Activated CD8-positive, alpha-beta T cell treated with anti-CD3 and anti-CD28 coated beads for 36 hours (primary cell): ENCODE results near the gene RPL41. TPM values are rescaled to one million over a fixed set of nuclear protein-coding genes. Genes with fewer than 3 reads are reported as not detected.
A peak's percentile ranks its signal among the peaks of the same experiment; 100 is the strongest.

Source experiments
- ATAC-seq: fragments of 200-7000 bp; cut with Tn5 transposase; one replicate; pipeline ENCODE4 v1.10.0; 2021; ENCODE audit warnings: mild to moderate bottlenecking, moderate library complexity
- CTCF ChIA-PET: fragments of 350-600 bp; sonication (Branson Sonifier 250); formaldehyde crosslinking; loops from one replicate; lab custom pipeline; 2021; ENCODE audit warnings: antibody characterized with exemption; lab: Charles Lee
- POLR2A ChIA-PET: fragments of 350-600 bp; sonication (Branson Sonifier 250); formaldehyde crosslinking; loops from one replicate; lab custom pipeline; 2021; ENCODE audit warnings: antibody characterized with exemption; lab: Charles Lee
- DNase-seq: peaks from one replicate; pipeline ENCODE4 v3.0.0-alpha.2; 2020
- H3K27ac Mint-ChIP-seq: one replicate; pipeline ENCODE4 v1.8.0; 2021; ENCODE audit warnings: mild to moderate bottlenecking, mixed read lengths
- H3K27me3 Mint-ChIP-seq: one replicate; pipeline ENCODE4 v1.8.0; 2021; ENCODE audit warnings: mixed read lengths
- H3K36me3 Mint-ChIP-seq: one replicate; pipeline ENCODE4 v1.8.0; 2021; ENCODE audit warnings: low read depth, mixed read lengths
- H3K4me1 Mint-ChIP-seq: one replicate; pipeline ENCODE4 v1.8.0; 2021; ENCODE audit warnings: low read depth, mixed read lengths
- H3K4me3 Mint-ChIP-seq: one replicate; pipeline ENCODE4 v1.8.0; 2021; ENCODE audit warnings: mild to moderate bottlenecking, moderate library complexity, mixed read lengths
- H3K9me3 Mint-ChIP-seq: one replicate; pipeline ENCODE4 v1.8.0; 2021; ENCODE audit warnings: mixed read lengths
- intact Hi-C: fragments of 100-400 bp; cut with micrococcal nuclease; formaldehyde crosslinking; loops from one replicate; pipeline ENCODE4 v1.10.0; 2022
- total RNA-seq, 2 experiments: library from RNA; stranded (reverse); gene quantifications; one replicate each; pipeline ENCODE4 v1.2.3, GENCODE V29; 2021
- TF ChIP-seq, protein P1 (sequence below): fragments of 200-600 bp; IDR thresholded peaks from one replicate; pipeline ENCODE4 v1.8.0; 2022; ENCODE audit warnings: antibody characterized with exemption, mild to moderate bottlenecking

RPL41 gene
- total RNA-seq, 2 experiments from 2014 or later: 5,401 to 5,452 TPM

DNA sequence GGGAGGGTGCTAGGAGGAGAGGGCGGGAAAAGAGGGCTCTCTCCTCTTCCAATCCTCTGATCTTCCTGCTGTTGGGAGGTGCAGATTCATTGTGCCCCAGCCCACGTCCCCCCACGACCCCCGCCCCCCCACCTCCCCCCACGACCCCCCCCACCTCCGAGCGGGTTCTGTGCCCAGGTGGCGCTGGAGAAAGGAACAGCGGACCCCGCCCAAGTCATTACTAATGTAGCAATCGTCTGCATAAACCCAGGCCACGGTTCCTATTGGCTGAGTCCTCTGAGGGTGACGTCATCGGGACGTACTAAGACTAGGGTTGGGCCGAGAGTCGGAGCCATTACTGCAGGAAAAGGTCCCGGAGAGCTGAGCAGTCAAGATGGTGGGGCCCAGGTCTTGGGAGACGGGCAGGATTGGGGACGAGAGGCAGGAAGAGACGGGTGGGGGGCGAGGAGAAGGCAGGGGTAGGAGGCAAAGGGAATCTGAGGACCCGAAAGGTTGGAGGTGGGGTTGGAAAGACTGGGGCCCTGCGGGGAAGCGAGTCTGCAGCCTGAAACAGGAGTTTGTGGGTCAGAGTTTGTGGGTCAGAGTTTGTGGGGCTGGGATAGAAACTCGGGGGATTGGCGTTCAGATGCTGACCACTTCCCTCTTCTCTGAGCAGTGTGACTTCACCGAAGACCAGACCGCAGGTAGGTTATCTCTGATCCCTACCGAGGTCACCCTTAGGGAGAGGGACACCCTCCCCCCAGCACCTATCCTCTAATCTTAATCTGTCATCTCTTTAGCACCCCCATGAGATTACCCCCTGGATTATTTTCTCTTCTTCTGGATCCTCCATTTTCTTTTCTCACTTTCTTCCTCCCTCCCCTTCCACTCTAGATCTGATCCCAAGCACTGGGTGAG is 41.8 kb downstream of the RPL41 start, which contains the start of gene MYL6:
MYL6 (plus strand) TSS at position 331 of the 897 bp plus-strand sequence; CDS start at position 374, 43 bp downstream.
- POLR2A ChIA-PET: interaction anchor here (0.6 to 5.7 kb wide), 15 partner anchors 9 to 163 kb away, joined by 3 to 51 read pairs (median 5); partner anchors contain the start of genes ESYT1, SMARCC2 and ZC3H10
- peaks cover 33% of the 10 kb centered on the region for H3K4me1 Mint-ChIP-seq
- peak; percentile 98 for DNase-seq
- H3K4me3 Mint-ChIP-seq: peak within 1 kb of the TSS; percentile 95
- peak; percentile 87 for ATAC-seq
- no peaks in the 10 kb centered on the region for H3K9me3 Mint-ChIP-seq
- H3K36me3 Mint-ChIP-seq: peaks cover 55% of the 10 kb centered on the region
- H3K27ac Mint-ChIP-seq: peak within 1 kb of the TSS; percentile 98
- CTCF ChIA-PET: interaction anchor here (1.0 to 2.8 kb wide), 8 partner anchors 11 to 40 kb away, joined by 3 to 19 read pairs (median 4); partner anchors contain the start of genes SMARCC2 and ZC3H10
- TF ChIP-seq, protein P1, sequence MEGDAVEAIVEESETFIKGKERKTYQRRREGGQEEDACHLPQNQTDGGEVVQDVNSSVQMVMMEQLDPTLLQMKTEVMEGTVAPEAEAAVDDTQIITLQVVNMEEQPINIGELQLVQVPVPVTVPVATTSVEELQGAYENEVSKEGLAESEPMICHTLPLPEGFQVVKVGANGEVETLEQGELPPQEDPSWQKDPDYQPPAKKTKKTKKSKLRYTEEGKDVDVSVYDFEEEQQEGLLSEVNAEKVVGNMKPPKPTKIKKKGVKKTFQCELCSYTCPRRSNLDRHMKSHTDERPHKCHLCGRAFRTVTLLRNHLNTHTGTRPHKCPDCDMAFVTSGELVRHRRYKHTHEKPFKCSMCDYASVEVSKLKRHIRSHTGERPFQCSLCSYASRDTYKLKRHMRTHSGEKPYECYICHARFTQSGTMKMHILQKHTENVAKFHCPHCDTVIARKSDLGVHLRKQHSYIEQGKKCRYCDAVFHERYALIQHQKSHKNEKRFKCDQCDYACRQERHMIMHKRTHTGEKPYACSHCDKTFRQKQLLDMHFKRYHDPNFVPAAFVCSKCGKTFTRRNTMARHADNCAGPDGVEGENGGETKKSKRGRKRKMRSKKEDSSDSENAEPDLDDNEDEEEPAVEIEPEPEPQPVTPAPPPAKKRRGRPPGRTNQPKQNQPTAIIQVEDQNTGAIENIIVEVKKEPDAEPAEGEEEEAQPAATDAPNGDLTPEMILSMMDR: no peak
- intact Hi-C loops: loop anchor here (2.0 kb wide), 1 partner anchor 29 kb away; the partner anchor contains the start of gene ESYT1
- no peaks in the 10 kb centered on the region for H3K27me3 Mint-ChIP-seq

DNA sequence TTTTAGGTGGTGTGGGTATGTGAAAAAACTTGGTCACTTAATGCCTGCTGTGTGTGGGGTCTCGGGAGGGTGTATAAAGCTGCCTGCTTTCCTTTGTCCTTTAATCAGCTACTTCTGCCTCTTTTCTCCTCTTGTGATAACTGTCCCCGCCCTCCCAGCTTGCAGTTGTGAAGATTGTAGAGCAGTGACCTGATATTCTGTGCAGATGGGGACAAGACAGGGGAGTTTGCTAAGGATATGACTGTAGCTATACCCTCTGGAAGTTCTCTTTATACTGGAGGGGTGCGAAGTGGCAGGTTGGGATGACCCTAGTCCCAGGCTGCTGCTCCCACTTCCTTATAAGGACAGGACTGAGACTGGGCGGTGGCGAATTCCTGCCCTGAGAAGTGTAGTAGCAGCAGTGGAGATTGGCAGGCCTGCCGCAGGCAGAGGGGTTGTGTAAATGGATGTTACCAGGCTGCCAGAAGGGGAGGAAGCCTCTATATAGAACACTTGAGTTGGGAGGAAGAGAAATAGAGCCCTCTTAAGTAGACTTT is 42.6 kb downstream of the RPL41 start:
- DNase-seq (peak; percentile 46), ATAC-seq (no peak)
- Mint-ChIP-seq H3K27me3 (no peaks in the 10 kb centered on the region), H3K4me1 (peaks cover 27% of the 10 kb centered on the region), H3K36me3 (peaks cover 60% of the 10 kb centered on the region), H3K9me3 (no peaks in the 10 kb centered on the region), H3K4me3 (peak overlapping the region; percentile 95), H3K27ac (peak overlapping the region; percentile 98)
- TF ChIP-seq, protein P1: no peak
- ChIA-PET CTCF (interaction anchor here (1.0 to 2.8 kb wide), 10 partner anchors 10 to 54 kb away, joined by 3 to 19 read pairs (median 3); partner anchors contain the start of genes SMARCC2 and ZC3H10), POLR2A (interaction anchor here (1.0 to 5.7 kb wide), 15 partner anchors 10 to 163 kb away, joined by 3 to 51 read pairs (median 6); partner anchors contain the start of genes ESYT1, SMARCC2 and ZC3H10)
- intact Hi-C loops: loop anchor here (2.0 kb wide), 1 partner anchor 30 kb away; the partner anchor contains the start of gene ESYT1

DNA sequence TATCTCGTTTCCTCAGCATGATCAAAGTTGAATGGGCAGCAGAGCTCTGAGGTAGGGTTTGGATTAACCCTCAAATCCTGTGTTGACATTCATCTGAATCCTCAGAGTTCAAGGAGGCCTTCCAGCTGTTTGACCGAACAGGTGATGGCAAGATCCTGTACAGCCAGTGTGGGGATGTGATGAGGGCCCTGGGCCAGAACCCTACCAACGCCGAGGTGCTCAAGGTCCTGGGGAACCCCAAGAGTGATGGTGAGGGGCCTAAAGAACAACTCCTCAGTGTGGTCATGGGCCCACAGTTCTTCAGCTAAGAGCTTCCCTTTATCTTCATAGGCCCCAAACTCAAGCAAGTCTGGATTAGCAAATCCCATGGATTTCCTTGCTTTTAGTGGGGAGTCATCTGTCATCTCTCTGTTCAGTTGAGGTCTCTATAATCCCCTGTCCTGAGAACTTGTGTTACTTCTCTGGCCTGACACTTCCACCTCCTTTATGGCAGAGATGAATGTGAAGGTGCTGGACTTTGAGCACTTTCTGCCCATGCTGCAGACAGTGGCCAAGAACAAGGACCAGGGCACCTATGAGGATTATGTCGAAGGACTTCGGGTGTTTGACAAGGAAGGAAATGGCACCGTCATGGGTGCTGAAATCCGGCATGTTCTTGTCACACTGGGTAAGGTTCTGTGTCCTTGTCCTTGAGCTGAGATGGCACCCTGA is 43.2 kb downstream of the RPL41 start:
- intact Hi-C loops: loop anchor here (2.0 kb wide), 1 partner anchor 31 kb away; the partner anchor contains the start of gene ESYT1
- Mint-ChIP-seq H3K4me1 (peaks cover 27% of the 10 kb centered on the region), H3K27ac (peak overlapping the region; percentile 98), H3K36me3 (peaks cover 66% of the 10 kb centered on the region), H3K9me3 (no peaks in the 10 kb centered on the region), H3K4me3 (peak overlapping the region; percentile 95), H3K27me3 (no peaks in the 10 kb centered on the region)
- no peak for ATAC-seq
- CTCF ChIA-PET: interaction anchor here (1.0 to 3.9 kb wide), 9 partner anchors 10 to 53 kb away, joined by 3 to 25 read pairs (median 4); partner anchors contain the start of genes SMARCC2 and ZC3H10
- TF ChIP-seq, protein P1: no peak
- no peak for DNase-seq
- POLR2A ChIA-PET: interaction anchor here (0.6 to 5.7 kb wide), 15 partner anchors 8 to 164 kb away, joined by 3 to 51 read pairs (median 7); partner anchors contain the start of genes ESYT1, MYL6B, SMARCC2 and ZC3H10

DNA sequence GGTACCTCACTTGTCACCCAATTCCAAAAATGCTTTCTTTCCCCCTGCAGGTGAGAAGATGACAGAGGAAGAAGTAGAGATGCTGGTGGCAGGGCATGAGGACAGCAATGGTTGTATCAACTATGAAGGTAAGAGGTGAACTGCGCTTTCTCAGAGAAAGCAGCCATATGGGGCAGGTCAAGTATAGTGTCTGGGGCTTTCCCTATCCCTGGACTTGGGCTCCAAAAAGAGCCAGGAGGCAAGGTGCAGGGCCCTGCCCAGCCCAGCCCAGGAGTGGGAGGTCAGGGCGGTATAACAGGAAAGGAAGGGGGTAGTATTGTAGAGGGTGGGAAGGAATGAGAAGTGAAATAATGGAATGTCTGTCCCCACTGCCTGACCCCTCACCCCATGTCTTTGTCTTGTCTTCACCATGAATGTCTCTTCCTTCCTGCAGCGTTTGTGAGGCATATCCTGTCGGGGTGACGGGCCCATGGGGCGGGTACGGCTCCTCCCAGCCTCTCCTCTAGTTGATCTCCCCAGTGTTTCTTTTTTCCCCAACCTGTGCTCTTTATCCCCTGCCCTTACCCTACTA is 43.8 kb downstream of the RPL41 start:
- H3K4me3 Mint-ChIP-seq: peak overlapping the region; percentile 95
- peaks cover 27% of the 10 kb centered on the region for H3K4me1 Mint-ChIP-seq
- POLR2A ChIA-PET: interaction anchor here (0.7 to 5.7 kb wide), 20 partner anchors 9 to 129 kb away, joined by 3 to 51 read pairs (median 9); partner anchors contain the start of genes ESYT1, MYL6B, SMARCC2 and ZC3H10

More for the DNA sequence above, 43.8 kb downstream of the RPL41 start:
- peak; percentile 82 for DNase-seq
- no peaks in the 10 kb centered on the region for H3K9me3 Mint-ChIP-seq
- H3K36me3 Mint-ChIP-seq: peaks cover 63% of the 10 kb centered on the region
- no peaks in the 10 kb centered on the region for H3K27me3 Mint-ChIP-seq
- intact Hi-C loops: no loop called here
- TF ChIP-seq, protein P1: no peak
- peak; percentile 54 for ATAC-seq
- H3K27ac Mint-ChIP-seq: peak overlapping the region; percentile 98
- CTCF ChIA-PET: interaction anchor here (0.8 to 3.9 kb wide), 8 partner anchors 14 to 422 kb away, joined by 3 to 25 read pairs (median 6); partner anchors contain the start of genes ESYT1, SMARCC2 and ZC3H10
